ENCODE results near the gene VAC14. TPM values are rescaled to one million over a fixed set of nuclear protein-coding genes. Genes with fewer than 3 reads are reported as not detected.

The VAC14 gene
- total RNA-seq, 1 donor from 2014 or later: 75.1 TPM

GRCh38 chr16:70678898-70679670 is 121.9 kb downstream of the VAC14 start:
- intact Hi-C loops (cut with DNase I): no loop called here
- no peak overlapping the region for H3K4me3 ChIP-seq
- peaks cover 46 to 63% of the 10 kb centered on the region in 2 donors for H3K36me3 ChIP-seq
- H3K9me3 ChIP-seq: no peaks in the 10 kb centered on the region
- no peak for DNase-seq (ENCODE audit: low spot score in 2 of 2)
- TF ChIP-seq CTCF (IDR thresholded peaks at IDR 0.05): no peak
- H3K27me3 ChIP-seq: no peaks in the 10 kb centered on the region
- H3K27ac ChIP-seq: peak overlapping the region; percentile 33 to 45
- H3K4me1 ChIP-seq: peaks cover 18 to 39% of the 10 kb centered on the region in 2 donors

- H3K27ac ChIP-seq: peak overlapping the region; percentile 21 to 34
- intact Hi-C loops (cut with DNase I): no loop called here
These were observed 122.6 kb downstream of the VAC14 start for GRCh38 chr16:70678121-70678897.

GRCh38 chr16:70677499-70678120 is 123.3 kb downstream of the VAC14 start:
- intact Hi-C loops (cut with DNase I): no loop called here
- H3K4me1 ChIP-seq: peaks cover 12 to 26% of the 10 kb centered on the region in 2 donors
- no peak for DNase-seq (ENCODE audit: low spot score in 2 of 2)
- H3K27ac ChIP-seq: peak overlapping the region in 1 of 2 donors; percentile 34
- H3K9me3 ChIP-seq: no peaks in the 10 kb centered on the region
- H3K4me3 ChIP-seq: no peak overlapping the region
- no peak for TF ChIP-seq CTCF (IDR thresholded peaks at IDR 0.05)
- peaks cover 60 to 76% of the 10 kb centered on the region in 2 donors for H3K36me3 ChIP-seq
- H3K27me3 ChIP-seq: no peaks in the 10 kb centered on the region

More at GRCh38 chr16:70678121-70678897, 122.6 kb downstream of the VAC14 start:
- no peak overlapping the region for H3K4me3 ChIP-seq
- no peaks in the 10 kb centered on the region for H3K9me3 ChIP-seq
- peaks cover 13 to 33% of the 10 kb centered on the region in 2 donors for H3K4me1 ChIP-seq
- H3K27me3 ChIP-seq: no peaks in the 10 kb centered on the region
- H3K36me3 ChIP-seq: peaks cover 53 to 70% of the 10 kb centered on the region in 2 donors
- no peak for DNase-seq (ENCODE audit: low spot score in 2 of 2)
- TF ChIP-seq CTCF (IDR thresholded peaks at IDR 0.05): no peak

GRCh38 chr16:70676675-70677498 is 124.1 kb downstream of the VAC14 start:
- no peak for TF ChIP-seq CTCF (IDR thresholded peaks at IDR 0.05)
- intact Hi-C loops (cut with DNase I): no loop called here
- Histone ChIP-seq H3K36me3 (peaks cover 61 to 78% of the 10 kb centered on the region in 2 donors), H3K4me1 (peaks cover 8 to 19% of the 10 kb centered on the region in 2 donors), H3K27me3 (no peaks in the 10 kb centered on the region), H3K4me3 (no peak overlapping the region), H3K27ac (peak overlapping the region in 1 of 2 donors; percentile 48), H3K9me3 (no peaks in the 10 kb centered on the region)
- DNase-seq (ENCODE audit: low spot score in 2 of 2): peak in 1 of 2 donors; percentile 62

Data from ascending aorta (tissue), 2 donors.